Breast epithelium (tissue), 4 donors: ENCODE data around the gene PGGHG. TPM values are rescaled to one million over a fixed set of nuclear protein-coding genes. Genes with fewer than 3 reads are reported as not detected.

Experiments used
- DNase-seq, 2 donors: peaks; one replicate each; pipeline ENCODE4 v3.0.0-alpha.2; 2019; ENCODE audit warnings: low spot score in 2 of 2
- H3K27ac ChIP-seq, 2 donors: fragments of 200-600 bp; sonication (generic) in 1 of 2; one replicate each; pipeline ENCODE4 v1.5.1; 2016 to 2019; ENCODE audit warnings: mild to moderate bottlenecking in 1 of 2
- H3K27me3 ChIP-seq, 2 donors: fragments of 200-600 bp; sonication (generic) in 1 of 2; one replicate each; pipeline versions ENCODE4 v1.5.1 to v1.6.0; 2017 to 2019; ENCODE audit warnings: control low read depth in 1 of 2, mild to moderate bottlenecking in 1 of 2
- H3K36me3 ChIP-seq: fragments of 200-600 bp; one replicate; pipeline ENCODE4 v1.5.1; 2019
- H3K4me1 ChIP-seq, 2 donors: fragments of 200-600 bp; sonication (generic); one replicate each; pipeline ENCODE4 v1.5.1; 2016 to 2019; ENCODE audit warnings: control low read depth in 1 of 2
- H3K4me3 ChIP-seq, 3 donors: fragments of 200-600 bp; sonication (generic); 1 replicate in 2 of 3; 2 replicates in 1 of 3; pipeline ENCODE4 v1.5.1; 2016 to 2019; ENCODE audit warnings: mild to moderate bottlenecking in 3 of 3, moderate library complexity in 2 of 3
- H3K9me3 ChIP-seq, 2 donors: fragments of 200-600 bp; sonication (generic) in 1 of 2; one replicate each; pipeline ENCODE4 v1.5.1; 2016 to 2019; ENCODE audit warnings: control low read depth in 1 of 2
- CTCF ChIP-seq, 3 donors: fragments of 450-650 bp; IDR thresholded peaks; one replicate each; pipeline ENCODE4 v1.5.1; 2016 to 2017; ENCODE audit warnings: antibody characterized with exemption in 3 of 3, mild to moderate bottlenecking in 3 of 3, moderate library complexity in 3 of 3
- POLR2A ChIP-seq: fragments of 450-650 bp; IDR thresholded peaks from one replicate; pipeline ENCODE4 v1.6.1; 2016; ENCODE audit warnings: antibody characterized with exemption, mild to moderate bottlenecking, moderate library complexity
- POLR2AphosphoS5 ChIP-seq, 3 donors: sonication (generic); formaldehyde crosslinking; IDR thresholded peaks; one replicate each; pipeline ENCODE4 v1.6.1; 2017; ENCODE audit warnings: antibody characterized with exemption in 3 of 3
- intact Hi-C: fragments of 100-400 bp; cut with DNase I; formaldehyde crosslinking; loops from one replicate; pipeline ENCODE4 v1.15.1; 2023; ENCODE audit warnings: low total_unique reads
- total RNA-seq, 3 donors: library from RNA; depleted of rRNA; stranded (reverse); fragments of >200 nt; gene quantifications; one replicate each; pipeline ENCODE4 v1.1.0, GENCODE V29; 2016

PGGHG gene
- total RNA-seq, 3 donors from 2014 or later, result 13.0 to 63.9 (median 37.3) TPM

GRCh38 chr11:279966-280705, 8.8 kb upstream of the PGGHG start:
- Histone ChIP-seq H3K27ac (no peak overlapping the region), H3K36me3 (no peaks in the 10 kb centered on the region), H3K27me3 (peaks cover 24 to 64% of the 10 kb centered on the region in 2 donors), H3K4me1 (no peaks in the 10 kb centered on the region), H3K9me3 (peaks cover 0 to 4% of the 10 kb centered on the region in 2 donors), H3K4me3 (peak overlapping the region; percentile 32 to 59 (median 33))
- intact Hi-C loops, result no loop called here
- no peak for TF ChIP-seq CTCF (IDR thresholded peaks at IDR 0.05)
- peak in 1 of 2 donors; percentile 52 for DNase-seq

- peaks cover 24 to 66% of the 10 kb centered on the region in 2 donors for H3K27me3 ChIP-seq
- intact Hi-C loops, result no loop called here
- DNase-seq, result peak in 1 of 2 donors; percentile 44
- H3K9me3 ChIP-seq, result peaks cover 0 to 4% of the 10 kb centered on the region in 2 donors
- H3K4me3 ChIP-seq, result peak overlapping the region; percentile 32 to 59 (median 33)
- H3K27ac ChIP-seq, result no peak overlapping the region
- H3K36me3 ChIP-seq, result no peaks in the 10 kb centered on the region
- H3K4me1 ChIP-seq, result no peaks in the 10 kb centered on the region
- TF ChIP-seq POLR2AphosphoS5 (IDR thresholded peaks at IDR 0.05) (no peak), CTCF (IDR thresholded peaks at IDR 0.05) (no peak), POLR2A (no peak)
Observed at GRCh38 chr11:280706-281485, 8.0 kb upstream of the PGGHG start.

GRCh38 chr11:281486-282161, 7.3 kb upstream of the PGGHG start:
- intact Hi-C loops, result loop anchor here (2.0 kb wide), 1 partner anchor 35 kb away; no protein-coding TSS in a partner anchor
- no peak overlapping the region for H3K27ac ChIP-seq
- peak in 1 of 2 donors; percentile 28 for DNase-seq

GRCh38 chr11:282171-282570, 6.8 kb upstream of the PGGHG start:
- H3K4me3 ChIP-seq, result no peak overlapping the region
- no peaks in the 10 kb centered on the region for H3K36me3 ChIP-seq
- H3K27me3 ChIP-seq, result peaks cover 24 to 66% of the 10 kb centered on the region in 2 donors
- H3K27ac ChIP-seq, result no peak overlapping the region
- no peaks in the 10 kb centered on the region for H3K9me3 ChIP-seq
- DNase-seq, result peak in 1 of 2 donors; percentile 33
- intact Hi-C loops, result loop anchor here (2.0 kb wide), 1 partner anchor 35 kb away; no protein-coding TSS in a partner anchor
- no peaks in the 10 kb centered on the region for H3K4me1 ChIP-seq
- TF ChIP-seq CTCF (IDR thresholded peaks at IDR 0.05) (no peak), POLR2A (no peak), POLR2AphosphoS5 (IDR thresholded peaks at IDR 0.05) (no peak)

More at GRCh38 chr11:281486-282161, 7.3 kb upstream of the PGGHG start:
- Histone ChIP-seq H3K36me3 (no peaks in the 10 kb centered on the region), H3K4me3 (peak overlapping the region in 2 of 3 donors; percentile 33 to 59), H3K9me3 (no peaks in the 10 kb centered on the region), H3K27me3 (peaks cover 24 to 66% of the 10 kb centered on the region in 2 donors), H3K4me1 (no peaks in the 10 kb centered on the region)
- TF ChIP-seq POLR2A (no peak), POLR2AphosphoS5 (IDR thresholded peaks at IDR 0.05) (no peak), CTCF (IDR thresholded peaks at IDR 0.05) (no peak)
